ENCODE measurements around the gene DENND1A.

GRCh38 chr9:123789554-123790292 is 140.2 kb downstream of the DENND1A start:
- TF ChIP-seq CTCF (IDR thresholded peaks at IDR 0.05): no peak
- TF ChIP-seq POLR2A (IDR thresholded peaks at IDR 0.05): no peak
